NCI-H524 (cell line): Measurements from ENCODE around the gene ARID1B.
"Not testable (repeated sequence)": the region's sequence is repeated elsewhere in the genome, so short reads cannot be mapped to it uniquely, and the experiment has no call there.

Source experiments
- DNase-seq, 2 experiments: peaks; one replicate each; lab custom pipeline; 2025; lab: John Stamatoyannopoulos, UW

ARID1B gene

DNA sequence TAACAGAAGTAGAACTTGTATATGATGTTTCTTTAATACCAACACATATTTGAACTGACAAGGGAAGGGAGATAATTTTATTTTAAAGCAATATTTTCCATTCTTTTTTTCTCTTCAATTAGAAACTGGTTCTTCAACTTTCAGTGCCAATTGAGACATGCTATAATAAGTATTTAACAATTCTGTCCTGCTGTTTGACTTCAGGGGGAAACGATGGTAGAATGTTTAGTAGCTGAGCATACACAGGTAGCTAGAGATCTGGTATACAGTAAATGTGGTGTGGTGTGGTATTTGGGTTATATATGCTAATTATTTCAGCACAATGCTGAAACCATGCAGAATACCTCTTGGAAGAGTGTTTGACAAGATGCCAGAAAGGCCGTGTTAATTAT, 156.9 kb downstream of the ARID1B start:
- no peak for DNase-seq

DNA sequence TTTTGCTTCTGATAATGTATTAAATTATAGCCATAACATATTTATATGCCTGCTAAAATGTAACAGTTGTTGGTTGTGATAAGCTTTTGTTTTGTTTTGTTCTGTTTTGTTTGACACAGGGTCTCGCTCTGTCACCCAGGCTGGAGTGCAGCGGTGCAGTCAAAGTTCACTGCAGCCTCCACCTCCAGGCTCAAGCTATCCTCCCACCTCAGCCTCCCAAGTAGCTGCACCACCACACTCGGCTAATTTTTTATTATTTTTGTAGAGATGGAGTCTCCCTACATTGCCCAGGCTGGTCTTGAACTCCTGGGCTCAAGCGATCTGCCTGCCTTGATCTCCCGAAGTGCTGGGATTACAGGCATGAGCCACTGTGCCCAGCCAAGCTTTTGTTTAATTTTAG, 157.8 kb downstream of the ARID1B start:
- no peak for DNase-seq

DNA sequence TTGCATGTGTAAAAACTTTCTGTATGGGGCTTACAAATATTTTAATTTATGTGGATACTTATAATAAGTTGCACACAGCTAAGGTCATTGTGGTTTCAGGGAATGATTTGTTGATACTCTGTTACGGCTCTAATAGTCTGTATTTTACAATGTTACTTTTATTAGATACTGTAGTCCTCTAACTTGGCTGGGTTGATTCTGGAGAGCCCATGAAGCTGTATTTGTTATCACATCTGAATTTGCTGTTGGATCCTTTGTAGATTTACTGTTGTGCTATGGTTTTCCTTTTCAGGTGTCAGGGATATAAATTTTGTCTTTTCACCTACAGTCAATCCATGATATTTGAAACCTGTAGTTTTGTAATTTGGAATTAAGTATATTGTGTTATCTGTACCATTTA, 161.0 kb downstream of the ARID1B start:
- DNase-seq = no peak

DNA sequence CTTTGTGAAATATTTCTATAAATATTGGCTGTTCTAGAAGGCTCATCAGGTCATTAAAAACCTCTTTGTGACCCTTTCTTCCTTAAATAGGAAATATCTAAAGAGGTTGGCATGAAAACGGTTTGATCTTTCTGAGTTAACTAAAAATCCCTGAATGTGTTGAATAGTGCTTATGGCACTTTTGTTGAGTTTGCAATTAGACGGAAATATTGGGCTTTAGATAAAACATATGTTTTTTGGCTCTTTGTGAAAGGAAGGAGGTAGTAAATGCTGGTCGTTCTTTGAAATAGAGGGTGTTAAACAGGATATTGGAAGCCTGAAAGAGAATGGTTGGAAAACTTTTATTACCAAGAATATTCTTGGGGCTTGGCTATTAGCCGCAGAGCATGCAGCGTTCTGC, 163.0 kb downstream of the ARID1B start:
- no peak for DNase-seq

DNA sequence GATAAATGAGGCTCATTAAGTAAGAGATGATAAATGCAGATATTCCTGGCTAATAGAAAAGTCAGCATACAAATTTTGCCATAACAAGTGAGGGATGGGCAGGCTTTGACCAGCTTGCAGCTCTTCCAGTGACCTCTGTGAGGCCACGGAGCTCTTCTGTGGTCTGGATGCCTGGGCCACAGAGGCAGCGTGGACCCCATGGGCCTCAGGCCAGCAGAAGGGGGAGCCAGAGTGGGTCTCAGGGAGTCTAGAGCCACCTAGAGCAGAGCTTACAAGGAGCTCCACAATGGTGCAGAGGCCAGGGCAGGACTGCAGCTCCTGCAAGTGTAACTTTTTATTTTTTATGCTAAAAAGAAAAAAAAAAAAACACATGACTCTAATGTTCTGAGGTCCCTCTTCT, 165.1 kb downstream of the ARID1B start:
- no peak for DNase-seq

DNA sequence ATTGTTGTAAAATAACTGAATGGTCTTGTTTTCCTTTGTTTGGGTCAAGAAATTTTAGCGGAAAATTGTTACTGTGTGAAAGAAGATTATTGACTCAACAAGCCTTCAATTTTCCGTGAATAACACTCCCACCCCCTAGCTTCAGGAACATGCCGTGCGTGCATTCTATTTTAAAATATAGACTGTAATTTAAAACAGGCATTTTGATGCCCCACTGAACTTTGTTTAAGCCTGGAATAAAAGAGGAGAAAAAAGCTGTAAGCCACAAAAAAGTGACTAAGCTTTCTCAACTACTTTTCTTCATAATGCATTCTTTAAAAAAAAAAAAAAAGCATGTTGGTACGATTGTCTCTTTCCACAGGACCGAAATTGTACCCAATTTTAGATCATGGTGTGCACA, 166.0 kb downstream of the ARID1B start:
- DNase-seq = no peak

DNA sequence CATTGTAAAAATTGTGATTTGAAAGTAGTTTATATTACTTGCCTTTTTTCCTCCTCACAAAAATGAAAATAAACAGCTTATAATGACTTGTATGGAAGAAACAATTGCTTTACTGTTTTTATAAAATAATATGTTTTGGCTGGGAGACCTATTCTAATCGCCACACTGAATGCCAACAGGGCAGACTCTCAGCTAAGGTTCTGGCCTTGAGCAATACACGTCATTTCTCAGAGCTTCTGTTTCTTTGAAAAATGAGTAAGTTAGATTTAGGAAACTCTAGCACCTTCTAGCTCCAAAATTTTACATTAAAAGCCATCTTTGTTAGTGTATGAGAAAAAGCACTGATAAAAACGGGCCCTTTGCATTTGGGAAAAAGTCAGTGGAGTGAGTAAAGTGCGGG, 166.6 kb downstream of the ARID1B start:
- no peak for DNase-seq

DNA sequence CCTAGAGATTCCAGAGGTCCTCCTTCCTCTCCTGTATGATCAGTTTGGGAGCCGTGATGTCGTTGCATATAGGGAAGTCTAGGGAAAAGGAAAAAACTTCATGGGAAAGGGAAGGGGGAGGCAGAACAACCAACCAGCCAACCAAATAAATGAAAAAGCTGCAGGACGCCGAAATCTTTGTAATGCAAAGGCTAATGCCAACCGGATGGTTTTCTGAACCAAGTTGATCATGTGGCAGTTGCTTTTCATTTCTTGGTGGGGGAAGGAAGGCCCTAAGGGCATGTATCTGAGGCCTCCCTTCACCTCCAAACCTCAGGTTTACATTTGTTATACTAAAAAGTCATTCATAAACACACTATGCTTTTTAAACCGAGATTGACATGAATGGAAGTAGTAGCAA, 167.2 kb downstream of the ARID1B start:
- DNase-seq = no peak

DNA sequence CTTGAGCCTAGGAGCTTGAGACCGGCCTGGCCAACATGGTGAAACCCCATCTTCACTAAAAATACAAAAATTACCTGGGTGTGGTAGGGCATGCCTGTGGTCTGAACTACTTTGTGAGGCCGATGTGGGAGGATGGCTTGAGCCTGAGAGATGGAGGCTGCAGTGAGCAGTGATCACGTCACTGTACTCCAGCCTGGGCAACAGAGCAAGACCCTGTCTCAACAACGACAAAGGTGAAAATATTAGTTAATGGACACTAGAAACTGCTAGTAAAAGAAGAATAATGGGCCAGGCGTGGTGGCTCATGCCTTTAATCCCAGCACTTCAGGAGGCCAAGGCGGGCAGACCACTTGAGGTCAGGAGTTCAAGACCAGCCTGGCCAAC, 168.6 kb downstream of the ARID1B start:
- DNase-seq = not testable (repeated sequence)

DNA sequence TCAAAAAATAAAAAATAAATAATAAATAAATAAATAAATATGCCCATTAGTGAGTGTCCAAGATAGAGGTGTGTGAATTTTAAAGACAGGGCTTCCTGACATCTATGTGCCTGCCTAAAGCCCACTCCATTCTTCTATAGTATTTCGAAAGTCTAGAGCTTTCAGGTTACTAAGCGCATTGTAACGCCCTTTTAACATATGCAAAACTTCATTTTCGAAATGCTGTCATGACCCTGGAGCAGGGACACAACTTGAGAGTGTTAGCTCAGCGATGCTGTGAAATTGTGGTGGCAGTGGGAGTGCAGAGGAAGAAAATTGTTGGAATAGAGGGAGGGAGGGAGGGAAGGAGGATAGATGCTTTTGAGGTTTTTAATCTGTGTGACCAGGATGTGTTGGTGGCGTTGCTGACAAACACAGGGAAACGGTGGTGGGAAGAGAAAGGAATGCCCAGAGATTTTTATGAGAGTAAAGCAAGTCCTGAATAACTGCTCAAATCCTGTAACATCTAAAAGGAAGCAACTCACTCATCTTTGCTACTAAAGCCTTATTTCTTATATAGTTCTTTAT, 169.3 kb downstream of the ARID1B start:
- DNase-seq = no peak

DNA sequence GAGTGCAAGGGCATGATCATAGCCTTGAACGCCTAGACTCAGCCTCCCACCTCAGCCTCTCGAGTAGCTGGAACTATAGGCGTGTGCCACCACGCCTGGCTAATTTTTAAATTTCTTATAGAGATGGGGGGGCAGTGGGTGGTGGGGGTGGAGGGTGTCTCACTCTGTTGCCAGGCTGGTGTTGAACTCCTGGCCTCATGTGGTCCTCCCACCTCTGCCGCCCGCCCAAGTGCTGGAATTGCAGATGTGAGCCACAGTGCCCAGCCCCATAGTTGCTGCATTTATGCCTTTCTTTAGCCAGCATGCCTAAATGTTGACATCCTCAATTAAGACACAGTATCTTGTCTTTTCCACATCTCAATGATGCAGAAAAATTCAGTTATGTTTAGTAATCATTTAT, 171.1 kb downstream of the ARID1B start:
- DNase-seq = no peak

DNA sequence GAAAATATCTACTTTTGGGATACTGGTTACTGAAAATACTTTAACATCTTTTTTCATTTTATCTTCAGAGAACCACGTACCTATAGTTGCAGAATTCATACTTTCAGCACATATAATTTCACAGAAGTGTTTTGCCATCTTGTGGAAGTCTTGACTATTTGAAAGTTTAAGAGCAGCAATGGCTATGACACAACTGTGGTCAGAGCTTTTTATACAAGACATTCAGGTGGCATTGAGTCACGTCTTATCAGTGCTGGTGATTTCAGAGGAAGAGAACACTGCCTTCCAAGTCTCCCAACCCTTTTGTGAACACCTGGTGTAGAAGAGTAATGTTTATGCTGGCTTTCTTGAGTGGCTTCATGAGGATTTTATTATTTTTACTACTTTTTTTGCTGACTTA, 171.6 kb downstream of the ARID1B start:
- DNase-seq = no peak

DNA sequence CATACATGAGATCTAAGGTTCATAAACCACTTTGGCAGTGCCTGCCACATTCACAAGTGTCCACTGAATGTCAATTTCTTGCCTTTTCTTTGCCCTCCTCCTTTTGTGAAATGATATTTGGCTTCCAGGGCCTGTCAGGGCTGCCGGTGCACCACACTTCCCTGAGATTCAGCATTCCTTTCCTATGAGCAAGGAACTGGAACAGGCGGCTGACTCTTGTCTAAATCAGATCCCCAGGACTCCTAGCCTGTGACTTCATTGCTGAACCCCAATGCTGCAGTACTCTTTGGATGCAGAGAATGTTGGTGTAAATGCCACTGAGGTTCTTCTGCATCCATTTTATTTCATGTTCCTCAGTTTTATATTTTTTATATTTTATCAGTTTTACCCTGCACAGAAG, 172.2 kb downstream of the ARID1B start:
- no peak for DNase-seq

DNA sequence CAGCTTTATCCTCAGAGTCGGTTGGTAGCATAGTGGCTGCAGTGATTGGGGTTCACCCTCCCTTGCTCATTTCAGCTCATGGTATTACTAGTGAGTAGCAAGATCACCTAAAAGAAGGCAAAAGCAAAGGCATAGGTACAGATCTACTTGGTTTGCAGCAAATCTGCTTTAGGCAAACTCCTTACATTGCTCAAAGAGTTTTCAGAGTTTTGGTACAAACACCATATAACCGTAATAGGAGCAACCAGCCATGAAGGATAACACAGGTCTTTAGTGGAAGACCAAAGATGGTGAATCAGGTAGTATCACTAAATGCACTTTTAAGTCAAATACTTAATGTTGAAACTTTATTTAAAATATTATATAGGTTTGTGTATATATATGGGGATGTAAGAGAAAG, 172.9 kb downstream of the ARID1B start:
- no peak for DNase-seq

DNA sequence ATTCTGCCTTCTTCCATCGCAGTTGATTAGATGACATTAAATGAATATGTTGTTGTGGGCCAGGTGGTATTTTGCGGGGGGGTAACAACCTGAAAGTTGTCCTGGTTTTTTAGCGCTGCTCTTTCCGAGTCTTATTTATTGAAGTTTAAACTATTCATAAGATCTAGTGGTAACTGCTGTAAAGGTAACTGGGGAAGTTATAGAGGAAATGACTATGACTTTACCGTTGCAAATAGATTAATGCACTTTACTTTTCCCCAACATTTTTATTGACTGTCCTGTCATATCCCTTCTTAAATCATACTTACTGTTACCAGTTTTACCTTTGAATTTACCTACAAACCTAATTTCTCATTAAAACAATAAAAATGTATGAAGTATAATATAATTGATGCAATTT, 173.4 kb downstream of the ARID1B start:
- no peak for DNase-seq

DNA sequence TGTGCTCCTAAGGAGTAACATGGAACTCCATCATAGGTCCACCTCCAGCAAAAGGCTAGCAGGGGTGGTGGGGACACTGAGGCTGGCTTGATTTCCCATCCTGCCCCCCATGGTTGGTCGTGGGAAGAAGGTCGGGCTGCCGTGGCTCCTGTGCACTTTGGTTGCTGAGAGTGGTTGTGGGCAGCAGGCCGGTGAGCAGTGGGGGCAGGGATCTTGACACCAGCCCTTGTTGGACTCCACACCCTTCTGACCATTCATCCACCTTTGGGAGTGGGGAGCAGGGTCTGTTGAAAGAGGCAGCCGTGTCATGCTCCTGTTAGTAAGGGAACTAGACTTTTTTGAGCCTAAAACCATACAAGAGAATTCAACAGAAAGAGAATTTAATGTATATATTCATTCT, 175.2 kb downstream of the ARID1B start:
- DNase-seq = no peak

DNA sequence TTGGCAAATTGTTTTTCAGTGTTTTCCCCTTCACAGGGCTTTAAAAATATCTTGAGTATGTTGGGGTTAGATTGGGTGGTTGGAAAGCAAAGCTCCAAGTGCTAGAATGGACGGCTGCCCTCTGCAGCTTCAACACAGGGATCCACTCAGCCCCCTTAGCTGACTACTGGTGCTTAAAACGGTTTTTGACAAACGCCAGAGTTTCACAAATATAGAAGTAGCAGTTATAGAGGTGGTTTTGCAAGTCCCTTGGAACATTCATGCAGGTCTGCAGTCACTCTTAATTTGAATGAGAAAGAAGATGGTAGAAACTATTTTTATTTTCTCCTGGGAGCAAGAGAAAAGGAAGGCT, 175.9 kb downstream of the ARID1B start:
- DNase-seq = peak in 1 of 2 experiments; percentile 19

DNA sequence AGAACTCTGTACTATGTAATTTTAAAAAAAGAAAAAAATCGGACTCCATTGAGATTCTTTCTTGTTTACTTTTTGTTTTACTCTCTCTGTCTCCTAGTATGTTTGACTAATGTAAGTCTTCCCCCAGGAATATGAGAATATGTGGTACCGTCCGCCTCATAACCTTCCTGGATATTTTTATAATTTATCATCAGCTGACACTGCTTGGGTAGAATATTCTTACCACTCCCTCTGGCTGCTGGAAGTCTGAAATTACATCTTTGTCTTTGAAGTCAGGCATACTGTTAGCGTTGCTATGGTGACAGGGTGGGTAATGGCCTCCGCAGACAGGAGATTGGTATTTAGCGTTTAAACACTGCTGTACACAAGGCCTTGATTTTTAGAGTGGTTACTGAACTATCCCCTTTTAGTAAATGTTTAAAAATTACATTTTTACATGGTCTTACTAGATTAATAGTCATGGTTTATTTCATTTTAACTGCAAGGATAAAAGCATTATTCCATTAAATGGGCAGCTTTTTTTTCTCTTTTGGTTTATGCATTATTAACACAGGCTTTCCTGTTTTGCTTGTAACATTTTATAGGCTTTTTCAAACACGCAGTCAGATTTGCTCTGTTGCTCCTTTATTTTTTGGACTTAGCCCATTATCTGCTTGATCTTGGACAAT, 176.4 kb downstream of the ARID1B start:
- peak; percentile 69 to 91 for DNase-seq

DNA sequence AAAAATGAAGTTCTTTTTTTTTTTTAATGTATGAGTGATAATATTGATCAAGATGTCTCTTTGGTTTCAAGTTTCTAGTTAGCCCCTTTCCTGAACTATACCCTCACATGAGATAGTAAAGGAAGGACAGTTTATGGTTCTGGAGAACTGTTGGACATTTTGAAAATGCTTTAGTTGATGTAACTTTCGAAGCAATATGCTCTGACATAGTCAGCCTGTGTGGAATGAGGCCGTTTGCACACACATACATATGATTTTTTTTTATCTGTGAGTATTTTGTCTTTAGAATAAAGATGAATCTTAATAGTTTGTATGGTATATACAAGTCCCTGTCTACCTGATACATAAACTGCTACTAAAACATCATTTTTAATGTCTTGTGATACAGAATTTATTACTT, 177.0 kb downstream of the ARID1B start:
- no peak for DNase-seq

DNA sequence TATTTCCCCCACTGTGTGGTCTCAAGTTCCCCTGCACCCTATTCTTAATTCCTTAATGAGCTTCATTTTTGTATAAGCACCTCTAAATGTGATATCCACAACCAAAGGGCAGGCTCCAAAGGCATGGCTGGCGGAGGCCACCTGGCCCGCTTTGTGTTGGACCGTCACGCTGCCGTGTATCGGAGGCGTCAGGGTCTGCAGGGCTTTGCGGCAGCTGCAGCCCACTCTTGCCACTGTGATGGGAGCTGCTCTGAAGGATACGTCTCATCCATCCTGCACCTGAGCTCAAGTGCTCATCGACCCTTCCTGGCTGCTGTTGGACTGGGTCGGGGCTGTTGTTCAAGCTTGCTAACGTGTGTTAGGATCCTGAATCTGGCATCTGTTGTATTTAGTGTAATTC, 177.6 kb downstream of the ARID1B start:
- DNase-seq = peak; percentile 58 to 73

DNA sequence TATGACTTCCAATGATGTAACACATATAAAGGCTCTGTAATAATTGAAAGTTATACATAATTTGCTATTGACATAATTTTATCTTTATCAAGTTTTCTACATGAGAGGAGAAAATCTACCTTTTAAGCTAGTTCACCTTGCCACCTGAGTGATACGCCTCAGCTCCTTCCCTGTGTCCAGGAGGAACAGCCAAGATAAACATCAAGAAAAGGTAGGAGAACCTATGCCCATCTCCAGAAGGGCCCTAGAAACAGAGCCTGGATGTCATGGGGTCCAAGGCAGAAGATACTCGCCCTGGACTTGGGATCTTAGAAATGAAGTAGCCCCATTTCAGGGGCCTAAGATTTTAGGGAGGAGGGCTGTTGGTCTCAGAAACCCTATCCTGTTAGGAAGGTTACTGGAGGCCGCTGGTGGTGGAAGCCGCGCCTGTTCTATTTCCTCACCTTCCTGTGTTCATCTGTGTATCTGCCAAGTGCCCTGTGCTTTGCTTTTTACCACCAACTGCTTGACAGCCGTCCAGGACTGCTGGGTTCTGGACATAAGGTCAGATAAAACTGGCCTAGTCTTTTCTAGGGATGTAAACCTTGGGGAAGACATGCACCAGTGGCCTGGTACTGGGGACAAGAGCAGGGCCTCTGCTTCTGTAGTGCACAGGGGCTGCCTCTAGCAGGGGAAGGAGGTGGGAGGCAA, 178.5 kb downstream of the ARID1B start:
- no peak for DNase-seq

DNA sequence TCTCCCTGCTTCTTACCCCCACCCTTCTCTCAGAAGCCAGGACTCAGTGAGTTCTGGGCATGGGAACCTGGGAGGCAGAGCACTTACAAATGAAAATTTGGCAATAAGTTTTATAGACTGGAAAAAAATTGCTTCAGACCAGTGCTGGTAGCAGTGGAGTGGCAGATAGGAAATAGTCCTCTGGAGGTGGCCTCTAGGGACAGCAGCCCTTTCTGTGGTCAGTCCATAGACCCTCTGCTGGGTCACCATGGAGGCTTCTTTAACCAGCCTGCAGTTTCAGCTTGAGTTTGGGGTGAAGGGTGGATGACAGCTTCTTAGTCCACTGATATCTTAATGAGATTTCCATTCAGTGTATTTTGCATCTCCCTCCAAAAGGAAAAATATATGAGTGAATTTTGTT, 179.1 kb downstream of the ARID1B start:
- no peak for DNase-seq

DNA sequence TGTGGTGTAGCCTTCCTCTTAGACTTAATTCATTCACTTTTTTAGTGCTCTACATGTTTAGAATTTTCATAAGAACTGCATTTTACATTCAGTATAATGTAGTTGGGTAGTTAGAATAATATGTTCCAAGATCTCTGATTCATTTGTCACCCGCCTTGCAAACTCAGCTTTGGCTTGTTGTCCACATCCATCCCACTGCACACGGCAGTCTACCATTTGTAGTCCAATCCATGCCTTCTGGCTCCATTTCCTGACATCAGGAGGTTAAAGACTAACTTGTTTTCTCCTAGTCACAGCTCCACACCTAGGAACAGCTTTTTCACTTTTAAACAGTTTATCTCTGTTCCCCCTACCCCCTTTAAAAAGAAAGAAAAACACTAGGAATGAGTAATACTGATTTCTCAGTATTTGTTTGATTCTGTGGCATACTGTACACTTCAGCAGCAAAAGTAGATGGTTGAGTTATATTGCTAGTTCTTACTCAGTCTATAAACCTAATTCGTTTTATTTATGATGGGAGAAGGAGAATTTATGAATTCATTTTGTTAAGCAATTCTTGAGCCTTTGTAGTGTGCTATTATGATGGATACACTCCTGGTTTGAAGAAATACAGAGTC, 180.9 kb downstream of the ARID1B start:
- DNase-seq = no peak
